Measurements from ENCODE around the gene TP53I11.

Gene TP53I11

DNA sequence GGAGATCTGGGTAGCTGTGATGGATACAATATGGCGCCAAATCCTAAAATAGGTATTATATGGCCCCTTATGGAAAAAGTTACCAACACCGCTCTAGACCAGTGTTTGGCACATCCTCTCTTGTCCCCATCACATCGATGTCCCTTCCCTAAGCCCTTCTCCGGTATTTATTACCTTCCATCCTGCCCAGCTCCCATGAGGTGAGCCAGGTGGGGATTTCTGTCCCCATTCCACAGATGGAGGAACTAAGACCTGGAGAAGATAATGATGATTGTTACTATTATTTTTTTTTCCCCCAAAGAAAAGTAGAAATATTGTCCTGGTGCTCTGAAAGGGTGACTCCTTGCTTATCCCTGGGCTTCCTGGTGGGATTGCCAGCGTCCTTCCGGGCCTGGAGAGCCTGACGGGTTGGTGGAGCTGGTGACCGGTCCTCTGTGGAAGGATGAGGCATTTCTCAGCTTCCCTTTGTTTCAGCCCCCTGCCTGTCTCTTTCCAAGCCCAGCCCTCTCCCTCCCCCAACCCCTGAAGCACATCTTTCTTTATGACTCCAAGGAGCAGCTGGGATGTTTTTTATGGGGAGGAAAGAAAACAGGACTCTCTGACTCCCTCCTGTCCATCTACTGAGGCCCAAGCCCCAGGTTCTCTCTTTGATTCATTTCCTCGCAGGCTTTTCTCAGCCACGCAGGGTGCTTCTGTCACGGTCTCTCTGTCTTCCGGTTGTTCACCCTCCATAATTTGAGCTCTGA is 65.4 kb downstream of the TP53I11 start:
- no peak for DNase-seq (ENCODE audit: low read depth)

DNA sequence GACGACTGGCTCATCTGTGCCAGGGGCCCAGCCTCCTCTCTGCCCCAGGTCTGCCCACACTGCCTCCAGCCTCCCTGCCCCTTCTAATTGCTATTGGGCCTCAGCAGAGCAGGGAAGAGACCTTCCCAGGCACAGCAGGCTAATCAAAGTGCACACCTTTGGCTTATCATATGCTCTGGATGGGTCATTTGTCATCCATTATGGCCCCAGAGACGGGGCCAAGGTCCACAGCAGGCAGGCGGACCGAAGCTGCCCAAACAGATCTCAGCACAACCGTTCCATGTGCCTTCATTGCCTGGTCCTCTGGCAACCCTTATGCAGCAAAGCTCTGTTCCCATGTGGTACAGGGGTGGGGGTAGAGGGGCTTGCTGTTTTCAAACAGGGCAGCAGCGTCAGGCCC is 66.6 kb downstream of the TP53I11 start:
- DNase-seq (ENCODE audit: low read depth) = no peak

DNA sequence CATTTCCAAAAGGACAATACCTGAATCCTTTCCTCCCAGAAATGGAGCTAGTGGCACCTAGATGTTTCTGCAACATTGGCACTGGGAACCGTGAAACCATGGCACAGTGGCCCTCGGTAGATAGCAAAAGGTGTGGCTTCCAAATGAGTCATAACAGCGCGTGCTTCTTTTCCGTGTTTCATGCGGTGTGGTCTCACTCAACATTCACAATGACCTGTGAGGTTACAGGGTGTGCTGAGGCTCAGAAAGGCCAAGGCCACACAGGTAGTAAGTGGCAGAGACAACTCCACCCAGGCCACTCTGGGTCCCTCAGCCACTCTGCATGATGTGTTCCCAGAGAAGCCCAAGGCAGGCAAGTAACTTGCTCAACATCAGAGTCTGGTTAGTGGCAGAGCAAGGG is 67.4 kb downstream of the TP53I11 start:
- DNase-seq (ENCODE audit: low read depth) = no peak
